ENCODE results near the gene DNAH9.

DNAH9 gene

GRCh38 chr17:11736613-11737312 is 138.5 kb downstream of the DNAH9 start:
- in situ Hi-C loops (cut with HindIII; ENCODE audit: low pct_ligation_motif_present, low pct_unique_long_range_greater_than_20kb, low sequenced_read_pairs) = no loop called here
- DNase-seq = no peak

GRCh38 chr17:11737313-11737679 is 139.0 kb downstream of the DNAH9 start:
- in situ Hi-C loops (cut with HindIII; ENCODE audit: low pct_ligation_motif_present, low pct_unique_long_range_greater_than_20kb, low sequenced_read_pairs) = no loop called here
- DNase-seq = no peak

- no peak for DNase-seq
- in situ Hi-C loops (cut with HindIII; ENCODE audit: low pct_ligation_motif_present, low pct_unique_long_range_greater_than_20kb, low sequenced_read_pairs) = no loop called here
Observed at GRCh38 chr17:11738151-11738550, 139.9 kb downstream of the DNAH9 start.

- in situ Hi-C loops (cut with HindIII; ENCODE audit: low pct_ligation_motif_present, low pct_unique_long_range_greater_than_20kb, low sequenced_read_pairs) = no loop called here
- DNase-seq = no peak
Observed at GRCh38 chr17:11739351-11739750, 141.1 kb downstream of the DNAH9 start.

- no peak for DNase-seq
- in situ Hi-C loops (cut with HindIII; ENCODE audit: low pct_ligation_motif_present, low pct_unique_long_range_greater_than_20kb, low sequenced_read_pairs) = no loop called here
Observed at GRCh38 chr17:11739848-11740247, 141.6 kb downstream of the DNAH9 start.

GRCh38 chr17:11742886-11743285 is 144.6 kb downstream of the DNAH9 start:
- DNase-seq = no peak
- in situ Hi-C loops (cut with HindIII; ENCODE audit: low pct_ligation_motif_present, low pct_unique_long_range_greater_than_20kb, low sequenced_read_pairs) = no loop called here

- in situ Hi-C loops (cut with HindIII; ENCODE audit: low pct_ligation_motif_present, low pct_unique_long_range_greater_than_20kb, low sequenced_read_pairs) = no loop called here
- DNase-seq = no peak
Observed at GRCh38 chr17:11744696-11745095, 146.4 kb downstream of the DNAH9 start.

- in situ Hi-C loops (cut with HindIII; ENCODE audit: low pct_ligation_motif_present, low pct_unique_long_range_greater_than_20kb, low sequenced_read_pairs) = no loop called here
- DNase-seq = no peak
Observed at GRCh38 chr17:11747441-11747840, 149.2 kb downstream of the DNAH9 start.

GRCh38 chr17:11757815-11758214 is 159.5 kb downstream of the DNAH9 start:
- no peak for DNase-seq
- in situ Hi-C loops (cut with HindIII; ENCODE audit: low pct_ligation_motif_present, low pct_unique_long_range_greater_than_20kb, low sequenced_read_pairs) = no loop called here

- in situ Hi-C loops (cut with HindIII; ENCODE audit: low pct_ligation_motif_present, low pct_unique_long_range_greater_than_20kb, low sequenced_read_pairs) = no loop called here
- no peak for DNase-seq
Observed at GRCh38 chr17:11768106-11768505, 169.8 kb downstream of the DNAH9 start.

GRCh38 chr17:11768981-11769380 is 170.7 kb downstream of the DNAH9 start:
- no peak for DNase-seq
- in situ Hi-C loops (cut with HindIII; ENCODE audit: low pct_ligation_motif_present, low pct_unique_long_range_greater_than_20kb, low sequenced_read_pairs) = no loop called here

- in situ Hi-C loops (cut with HindIII; ENCODE audit: low pct_ligation_motif_present, low pct_unique_long_range_greater_than_20kb, low sequenced_read_pairs) = no loop called here
- DNase-seq = no peak
Observed at GRCh38 chr17:11772031-11772430, 173.8 kb downstream of the DNAH9 start.

GRCh38 chr17:11779892-11780291 is 181.6 kb downstream of the DNAH9 start:
- in situ Hi-C loops (cut with HindIII; ENCODE audit: low pct_ligation_motif_present, low pct_unique_long_range_greater_than_20kb, low sequenced_read_pairs) = no loop called here
- DNase-seq = no peak

GRCh38 chr17:11780621-11781020 is 182.4 kb downstream of the DNAH9 start:
- DNase-seq = no peak
- in situ Hi-C loops (cut with HindIII; ENCODE audit: low pct_ligation_motif_present, low pct_unique_long_range_greater_than_20kb, low sequenced_read_pairs) = no loop called here

GRCh38 chr17:11786711-11787438 is 188.6 kb downstream of the DNAH9 start:
- in situ Hi-C loops (cut with HindIII; ENCODE audit: low pct_ligation_motif_present, low pct_unique_long_range_greater_than_20kb, low sequenced_read_pairs) = no loop called here
- no peak for DNase-seq

GRCh38 chr17:11795906-11796305 is 197.6 kb downstream of the DNAH9 start:
- in situ Hi-C loops (cut with HindIII; ENCODE audit: low pct_ligation_motif_present, low pct_unique_long_range_greater_than_20kb, low sequenced_read_pairs) = no loop called here
- DNase-seq = no peak

- in situ Hi-C loops (cut with HindIII; ENCODE audit: low pct_ligation_motif_present, low pct_unique_long_range_greater_than_20kb, low sequenced_read_pairs) = no loop called here
Observed at GRCh38 chr17:11797803-11798202, 199.5 kb downstream of the DNAH9 start.

GRCh38 chr17:11803231-11803969 is 205.1 kb downstream of the DNAH9 start:
- in situ Hi-C loops (cut with HindIII; ENCODE audit: low pct_ligation_motif_present, low pct_unique_long_range_greater_than_20kb, low sequenced_read_pairs) = no loop called here
- DNase-seq = no peak

More at GRCh38 chr17:11797803-11798202, 199.5 kb downstream of the DNAH9 start:
- DNase-seq = no peak

GRCh38 chr17:11805138-11805537 is 206.9 kb downstream of the DNAH9 start:
- in situ Hi-C loops (cut with HindIII; ENCODE audit: low pct_ligation_motif_present, low pct_unique_long_range_greater_than_20kb, low sequenced_read_pairs) = no loop called here
- no peak for DNase-seq

- no peak for DNase-seq
- in situ Hi-C loops (cut with HindIII; ENCODE audit: low pct_ligation_motif_present, low pct_unique_long_range_greater_than_20kb, low sequenced_read_pairs) = no loop called here
Observed at GRCh38 chr17:11805952-11806351, 207.7 kb downstream of the DNAH9 start.

Data from ACHN (cell line).